Choroid plexus epithelial cell (primary cell): ENCODE measurements around the gene RCAN3.

Source experiments
- DNase-seq: peaks from one replicate; pipeline ENCODE4 v3.0.0-alpha.2; 2010; ENCODE audit warnings: low read depth
- H3K4me3 ChIP-seq: 2 replicates; pipeline ENCODE4 v1.5.1; 2011; ENCODE audit warnings: low read depth, mild to moderate bottlenecking, control low read depth, low read length, moderate library complexity
- TF ChIP-seq, protein P1 (sequence below): conservative IDR thresholded peaks from 2 replicates; pipeline ENCODE4 v1.5.1; 2011; ENCODE audit warnings: low read depth, mild to moderate bottlenecking, control low read depth, inconsistent platforms, low read length, moderate library complexity

RCAN3 gene

GRCh38 chr1:24557711-24558131 lies 55.1 kb downstream of the RCAN3 start:
- no peak for DNase-seq
- no peak overlapping the region for H3K4me3 ChIP-seq
- TF ChIP-seq, protein P1, sequence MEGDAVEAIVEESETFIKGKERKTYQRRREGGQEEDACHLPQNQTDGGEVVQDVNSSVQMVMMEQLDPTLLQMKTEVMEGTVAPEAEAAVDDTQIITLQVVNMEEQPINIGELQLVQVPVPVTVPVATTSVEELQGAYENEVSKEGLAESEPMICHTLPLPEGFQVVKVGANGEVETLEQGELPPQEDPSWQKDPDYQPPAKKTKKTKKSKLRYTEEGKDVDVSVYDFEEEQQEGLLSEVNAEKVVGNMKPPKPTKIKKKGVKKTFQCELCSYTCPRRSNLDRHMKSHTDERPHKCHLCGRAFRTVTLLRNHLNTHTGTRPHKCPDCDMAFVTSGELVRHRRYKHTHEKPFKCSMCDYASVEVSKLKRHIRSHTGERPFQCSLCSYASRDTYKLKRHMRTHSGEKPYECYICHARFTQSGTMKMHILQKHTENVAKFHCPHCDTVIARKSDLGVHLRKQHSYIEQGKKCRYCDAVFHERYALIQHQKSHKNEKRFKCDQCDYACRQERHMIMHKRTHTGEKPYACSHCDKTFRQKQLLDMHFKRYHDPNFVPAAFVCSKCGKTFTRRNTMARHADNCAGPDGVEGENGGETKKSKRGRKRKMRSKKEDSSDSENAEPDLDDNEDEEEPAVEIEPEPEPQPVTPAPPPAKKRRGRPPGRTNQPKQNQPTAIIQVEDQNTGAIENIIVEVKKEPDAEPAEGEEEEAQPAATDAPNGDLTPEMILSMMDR: no peak

DNA sequence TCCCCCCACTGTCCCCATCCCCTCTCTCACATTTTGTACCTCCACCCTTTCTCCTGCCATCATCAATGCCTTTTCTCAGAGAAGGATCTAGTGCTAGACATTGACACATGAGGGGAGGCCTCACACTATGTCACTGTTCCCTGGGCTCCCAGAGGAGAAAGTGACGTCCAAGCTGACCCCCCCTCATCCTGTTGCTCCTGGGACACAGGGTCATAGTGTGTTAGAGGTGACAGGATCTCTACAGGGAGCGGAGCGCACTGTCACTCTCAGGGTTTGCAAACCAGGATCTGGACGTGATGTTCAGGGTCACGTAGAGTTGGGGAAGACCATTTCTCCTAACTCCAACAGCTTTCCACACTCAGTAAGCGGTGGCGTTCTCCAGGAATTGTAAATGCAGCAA lies 55.8 kb downstream of the RCAN3 start:
- TF ChIP-seq, protein P1: no peak
- H3K4me3 ChIP-seq: no peak overlapping the region
- DNase-seq: no peak

GRCh38 chr1:24558902-24559791 lies 56.5 kb downstream of the RCAN3 start:
- TF ChIP-seq, protein P1: no peak
- H3K4me3 ChIP-seq: no peak overlapping the region
- DNase-seq: peak; percentile 88

DNA sequence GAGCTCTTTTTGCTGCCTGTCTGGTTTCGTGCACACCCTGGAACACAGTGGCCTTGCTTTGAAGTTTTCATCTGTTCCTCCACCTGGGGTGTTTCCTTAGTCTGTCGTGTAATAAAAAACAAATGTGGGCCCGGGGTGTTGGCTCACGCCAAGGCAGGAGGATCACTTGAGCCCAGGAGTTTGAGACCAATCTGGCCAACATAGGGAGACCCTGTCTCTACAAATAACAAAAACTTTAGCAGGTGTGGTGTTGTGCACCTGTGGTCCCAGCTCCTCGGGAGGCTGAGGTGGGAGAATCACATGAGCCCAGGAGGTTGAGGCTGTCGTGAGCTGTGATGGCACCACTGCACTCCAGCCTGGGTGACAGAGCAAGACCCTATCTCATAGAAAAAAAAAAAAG lies 57.7 kb downstream of the RCAN3 start:
- TF ChIP-seq, protein P1: no peak
- no peak overlapping the region for H3K4me3 ChIP-seq
- DNase-seq: no peak

DNA sequence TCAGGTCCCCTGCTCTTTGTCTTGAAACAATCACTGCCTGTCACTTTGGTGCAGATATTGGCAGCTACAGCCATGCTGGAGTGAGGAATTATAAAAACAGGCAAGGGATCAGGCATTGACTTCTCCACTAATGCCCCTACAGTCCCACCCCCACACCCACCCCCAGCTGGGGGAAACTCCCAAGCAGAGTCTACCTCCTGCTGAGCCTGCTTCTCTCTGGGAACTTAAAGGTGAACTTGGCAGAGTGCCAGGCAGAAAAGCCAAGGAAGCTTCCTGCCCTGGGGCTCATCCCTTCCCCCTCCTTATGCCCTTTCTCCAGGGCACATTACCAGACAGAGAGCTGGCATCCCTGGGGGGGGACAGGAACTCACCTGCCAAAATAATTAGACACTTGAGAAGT lies 60.0 kb downstream of the RCAN3 start:
- H3K4me3 ChIP-seq: no peak overlapping the region
- peak; percentile 21 for DNase-seq
- TF ChIP-seq, protein P1: no peak

GRCh38 chr1:24564695-24565094 lies 62.1 kb downstream of the RCAN3 start:
- no peak overlapping the region for H3K4me3 ChIP-seq
- TF ChIP-seq, protein P1: no peak
- no peak for DNase-seq
